Measurements from ENCODE around the gene ZSCAN2.
"Not testable (repeated sequence)": the region's sequence is repeated elsewhere in the genome, so short reads cannot be mapped to it uniquely, and the experiment has no call there.

Gene ZSCAN2

GRCh38 chr15:84634228-84634837, 33.5 kb downstream of the ZSCAN2 start:
- DNase-seq (ENCODE audit: low spot score) = no peak

GRCh38 chr15:84638103-84638502, 37.3 kb downstream of the ZSCAN2 start:
- DNase-seq (ENCODE audit: low spot score) = no peak

- not testable (repeated sequence) for DNase-seq (ENCODE audit: low spot score)
Observed at GRCh38 chr15:84641871-84642270, 41.1 kb downstream of the ZSCAN2 start.

- not testable (repeated sequence) for DNase-seq (ENCODE audit: low spot score)
Observed at GRCh38 chr15:84642640-84643039, 41.8 kb downstream of the ZSCAN2 start.

- no peak for DNase-seq (ENCODE audit: low spot score)
Observed at GRCh38 chr15:84643838-84644237, 43.0 kb downstream of the ZSCAN2 start.

- DNase-seq (ENCODE audit: low spot score) = no peak
Observed at GRCh38 chr15:84645496-84645895, 44.7 kb downstream of the ZSCAN2 start.

- DNase-seq (ENCODE audit: low spot score) = no peak
Observed at GRCh38 chr15:84645997-84646396, 45.2 kb downstream of the ZSCAN2 start.

GRCh38 chr15:84647726-84648125, 46.9 kb downstream of the ZSCAN2 start:
- DNase-seq (ENCODE audit: low spot score) = no peak

- no peak for DNase-seq (ENCODE audit: low spot score)
Observed at GRCh38 chr15:84648539-84648938, 47.7 kb downstream of the ZSCAN2 start.

- no peak for DNase-seq (ENCODE audit: low spot score)
Observed at GRCh38 chr15:84649706-84650105, 48.9 kb downstream of the ZSCAN2 start.

- no peak for DNase-seq (ENCODE audit: low spot score)
Observed at GRCh38 chr15:84653584-84653909, 52.7 kb downstream of the ZSCAN2 start.

GRCh38 chr15:84653910-84654688, 53.3 kb downstream of the ZSCAN2 start, which contains the start of gene WDR73:
WDR73 (minus strand) TSS chr15:84654283; CDS start chr15:84654274, 9 bp downstream.
- peak; percentile 92 for DNase-seq (ENCODE audit: low spot score)

GRCh38 chr15:84654689-84655453, 54.1 kb downstream of the ZSCAN2 start:
- peak; percentile 77 for DNase-seq (ENCODE audit: low spot score)

GRCh38 chr15:84656972-84657371, 56.2 kb downstream of the ZSCAN2 start:
- no peak for DNase-seq (ENCODE audit: low spot score)

- no peak for DNase-seq (ENCODE audit: low spot score)
Observed at GRCh38 chr15:84657748-84658079, 56.9 kb downstream of the ZSCAN2 start.

GRCh38 chr15:84658080-84658787, 57.4 kb downstream of the ZSCAN2 start, which contains the start of gene NMB:
NMB (minus strand) TSS chr15:84658199; CDS start chr15:84658152, 47 bp downstream.
- peak; percentile 81 for DNase-seq (ENCODE audit: low spot score)

GRCh38 chr15:84658788-84659411, 58.1 kb downstream of the ZSCAN2 start:
- no peak for DNase-seq (ENCODE audit: low spot score)

GRCh38 chr15:84659904-84660781, 59.3 kb downstream of the ZSCAN2 start:
- DNase-seq (ENCODE audit: low spot score) = no peak

- DNase-seq (ENCODE audit: low spot score) = no peak
Observed at GRCh38 chr15:84661001-84661400, 60.2 kb downstream of the ZSCAN2 start.

GRCh38 chr15:84666373-84666772, 65.6 kb downstream of the ZSCAN2 start:
- no peak for DNase-seq (ENCODE audit: low spot score)
